ENCODE results near the gene EPSTI1. TPM values are rescaled to one million over a fixed set of nuclear protein-coding genes. Genes with fewer than 3 reads are reported as not detected.

The EPSTI1 gene
- total RNA-seq, 1 experiment from 2014 or later = 1.3 TPM

DNA sequence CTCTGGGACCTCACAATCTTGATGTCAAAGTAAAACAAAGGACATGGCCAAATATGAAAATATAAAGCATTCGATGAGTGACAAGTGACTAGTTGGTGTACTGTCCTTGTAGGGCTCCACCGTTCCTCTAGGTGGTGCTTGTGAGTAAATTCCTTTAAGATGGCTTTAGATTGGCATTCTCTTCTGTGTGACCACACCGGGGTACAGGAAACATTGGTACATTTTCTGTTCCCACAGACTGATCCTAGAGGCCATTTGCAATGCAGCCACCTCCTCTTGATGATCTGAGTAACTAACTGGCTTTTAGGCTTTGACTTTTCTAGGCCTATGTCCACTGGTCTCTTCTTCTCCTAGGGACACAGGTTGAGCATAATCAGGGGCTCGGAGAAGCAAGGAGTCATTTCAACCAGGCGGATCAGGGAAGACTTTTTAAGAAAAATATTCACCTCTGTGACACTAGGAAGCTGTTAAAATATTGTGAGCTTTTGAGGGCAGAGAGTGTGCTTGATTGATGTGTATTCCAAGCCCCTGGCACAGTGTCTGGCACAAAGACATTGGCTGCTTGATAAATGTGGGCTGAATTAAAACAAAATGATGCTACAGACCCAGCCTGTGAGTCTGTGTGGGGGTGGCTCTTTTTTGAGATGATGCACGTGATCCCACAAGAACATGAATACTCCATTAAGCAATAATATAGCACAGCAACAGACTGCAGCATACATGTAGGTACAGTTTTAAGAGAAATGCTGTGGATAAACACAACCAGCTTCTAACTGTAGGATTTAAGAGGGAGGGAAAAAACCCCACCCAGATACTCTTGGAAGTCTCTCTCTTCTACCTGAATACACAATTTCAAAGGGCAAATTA lies 21.0 kb downstream of the EPSTI1 start:
- peak; percentile 74 for DNase-seq
- Histone ChIP-seq H3K36me3 (replicated peaks; ENCODE audit: control insufficient read depth, insufficient read depth, low read length) (no peaks in the 10 kb centered on the region), H3K4me3 (ENCODE audit: insufficient read depth, low read depth, low read length) (no peak overlapping the region)

DNA sequence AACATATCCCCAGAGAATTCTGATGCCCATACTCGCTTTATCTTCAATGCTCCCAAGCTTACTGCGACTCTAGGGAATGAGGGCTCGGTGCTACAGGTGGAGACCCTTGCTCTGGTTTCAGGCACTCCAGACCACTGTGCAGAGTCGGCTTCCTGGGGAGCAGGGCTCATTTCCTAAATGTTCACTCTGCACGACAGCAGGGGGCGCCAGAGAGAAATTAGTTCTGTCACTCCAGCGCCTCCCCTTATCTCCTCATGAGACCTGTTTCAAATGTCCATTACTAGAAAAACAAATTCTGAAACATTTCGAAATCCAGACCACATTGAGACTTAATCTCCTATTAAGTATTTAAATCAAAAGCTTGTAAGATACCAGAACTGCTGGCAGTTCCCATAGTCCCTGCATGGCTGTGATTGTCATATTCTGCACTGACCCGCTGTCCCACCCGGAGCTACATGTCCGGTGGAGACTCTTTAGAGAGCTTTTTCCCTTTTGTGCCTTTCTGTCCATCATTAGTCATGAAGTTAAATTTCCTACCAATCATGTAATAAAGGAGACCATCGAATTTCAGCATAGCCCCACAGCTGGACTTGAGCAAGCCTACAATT lies 22.4 kb downstream of the EPSTI1 start:
- no peak overlapping the region for H3K4me3 ChIP-seq (ENCODE audit: insufficient read depth, low read depth, low read length)
- no peaks in the 10 kb centered on the region for H3K27me3 ChIP-seq (ENCODE audit: control insufficient read depth, insufficient read depth, low read length)
- H3K36me3 ChIP-seq (replicated peaks; ENCODE audit: control insufficient read depth, insufficient read depth, low read length) = no peaks in the 10 kb centered on the region
- DNase-seq = peak; percentile 77

More for the DNA sequence above, 21.0 kb downstream of the EPSTI1 start:
- no peaks in the 10 kb centered on the region for H3K27me3 ChIP-seq (ENCODE audit: control insufficient read depth, insufficient read depth, low read length)

DNA sequence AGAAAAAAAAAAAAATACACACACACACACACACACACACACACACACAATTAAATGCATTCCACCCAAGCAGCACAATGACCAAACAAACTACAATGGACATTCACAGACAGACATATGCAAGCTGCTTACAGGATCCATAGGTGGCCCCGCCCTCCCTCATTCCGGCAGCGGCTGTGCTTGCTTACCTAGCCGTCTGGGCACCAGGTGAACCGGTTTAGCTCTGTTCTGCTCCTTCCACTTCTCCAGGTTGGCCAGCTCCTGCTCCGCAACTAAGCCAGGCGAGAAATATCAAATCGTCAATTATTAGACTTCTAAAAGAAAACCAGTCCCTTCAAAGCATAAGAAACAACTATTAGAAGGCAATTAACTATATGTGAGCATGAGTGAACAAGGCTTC lies 23.1 kb downstream of the EPSTI1 start:
- DNase-seq = peak; percentile 51
- Histone ChIP-seq H3K4me3 (ENCODE audit: insufficient read depth, low read depth, low read length) (no peak overlapping the region), H3K36me3 (replicated peaks; ENCODE audit: control insufficient read depth, insufficient read depth, low read length) (no peaks in the 10 kb centered on the region), H3K27me3 (ENCODE audit: control insufficient read depth, insufficient read depth, low read length) (no peaks in the 10 kb centered on the region)

DNA sequence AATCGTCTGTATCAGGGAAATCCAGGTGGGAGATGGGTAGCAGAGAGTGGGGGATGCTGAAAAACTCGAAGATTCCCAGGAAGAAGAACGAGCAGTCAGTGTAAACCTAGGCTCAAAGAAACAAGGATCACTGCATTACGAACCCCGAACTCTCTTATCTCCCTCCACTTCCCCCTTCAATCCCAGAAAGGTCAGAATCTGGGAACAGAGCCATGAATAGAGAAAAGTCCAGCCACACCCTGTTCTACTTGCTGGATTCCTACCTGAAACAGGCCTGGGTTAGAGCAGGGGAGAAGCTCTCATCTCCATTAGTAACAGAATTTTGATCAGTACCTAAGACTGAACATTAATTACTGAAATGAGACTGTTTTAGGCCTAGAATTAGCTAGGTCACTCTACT lies 24.4 kb downstream of the EPSTI1 start:
- no peak overlapping the region for H3K4me3 ChIP-seq (ENCODE audit: insufficient read depth, low read depth, low read length)
- DNase-seq = no peak
- H3K36me3 ChIP-seq (replicated peaks; ENCODE audit: control insufficient read depth, insufficient read depth, low read length) = no peaks in the 10 kb centered on the region
- H3K27me3 ChIP-seq (ENCODE audit: control insufficient read depth, insufficient read depth, low read length) = no peaks in the 10 kb centered on the region

DNA sequence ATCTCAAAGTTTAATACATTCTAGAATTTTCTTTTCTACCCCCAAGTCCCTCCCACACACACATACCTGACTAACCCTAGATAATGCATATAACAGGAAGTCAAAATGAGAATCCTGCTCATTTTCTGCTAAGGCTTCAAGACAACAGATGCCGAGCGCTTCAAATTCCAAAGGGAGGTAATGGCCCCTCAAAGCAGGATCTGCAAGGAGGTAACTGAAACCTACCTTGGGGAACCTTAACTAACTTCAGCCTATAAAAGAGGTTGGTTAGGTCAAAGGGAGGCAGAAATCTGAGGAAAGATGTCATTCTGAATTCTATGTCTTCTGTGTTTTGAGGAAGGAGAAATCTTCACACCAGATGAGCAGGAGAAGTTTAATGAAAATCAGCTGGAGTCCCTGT lies 26.8 kb downstream of the EPSTI1 start:
- H3K36me3 ChIP-seq (replicated peaks; ENCODE audit: control insufficient read depth, insufficient read depth, low read length) = no peaks in the 10 kb centered on the region
- no peak for DNase-seq

DNA sequence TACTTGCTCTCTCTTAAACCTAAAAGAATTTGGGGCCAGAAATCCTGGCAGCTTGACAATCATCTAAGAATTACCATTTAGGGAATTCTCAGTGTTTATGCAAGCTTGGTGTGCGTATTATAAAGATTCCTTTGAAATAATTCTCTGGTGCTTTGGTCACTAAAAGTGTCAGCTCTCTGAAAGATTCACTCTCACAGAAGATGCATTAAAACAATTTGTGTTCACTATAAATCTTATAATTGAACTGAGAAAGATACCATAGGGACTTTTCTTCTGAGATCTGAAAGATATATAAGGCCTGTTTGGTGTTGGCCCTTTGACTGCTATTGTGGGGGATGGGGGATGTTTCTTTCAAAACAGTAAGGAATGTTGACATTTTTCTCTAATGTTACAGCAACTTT lies 27.3 kb downstream of the EPSTI1 start:
- Histone ChIP-seq H3K36me3 (replicated peaks; ENCODE audit: control insufficient read depth, insufficient read depth, low read length) (no peaks in the 10 kb centered on the region), H3K4me3 (ENCODE audit: insufficient read depth, low read depth, low read length) (no peak overlapping the region), H3K27me3 (ENCODE audit: control insufficient read depth, insufficient read depth, low read length) (no peaks in the 10 kb centered on the region)
- no peak for DNase-seq

More for the DNA sequence above, 26.8 kb downstream of the EPSTI1 start:
- Histone ChIP-seq H3K4me3 (ENCODE audit: insufficient read depth, low read depth, low read length) (no peak overlapping the region), H3K27me3 (ENCODE audit: control insufficient read depth, insufficient read depth, low read length) (no peaks in the 10 kb centered on the region)

DNA sequence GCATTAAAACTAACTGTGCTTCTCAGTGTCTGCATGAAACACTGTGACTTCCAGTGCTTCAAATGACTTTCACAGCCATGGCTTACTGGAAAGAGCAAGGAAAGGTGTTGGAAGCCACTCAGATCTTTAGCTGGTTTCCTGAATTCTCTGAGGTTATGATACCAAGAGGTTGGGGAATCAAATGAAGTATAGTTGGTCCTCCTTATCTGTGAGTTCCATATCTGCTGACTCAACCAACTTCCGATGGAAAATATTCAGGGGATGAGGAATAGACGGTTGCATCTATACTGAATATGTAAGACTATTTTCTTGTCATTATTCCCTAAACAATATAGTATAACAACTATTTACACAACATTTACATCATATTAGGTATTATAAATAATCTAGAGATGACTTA lies 32.4 kb downstream of the EPSTI1 start:
- Histone ChIP-seq H3K4me3 (ENCODE audit: insufficient read depth, low read depth, low read length) (no peak overlapping the region), H3K27me3 (ENCODE audit: control insufficient read depth, insufficient read depth, low read length) (no peaks in the 10 kb centered on the region), H3K36me3 (replicated peaks; ENCODE audit: control insufficient read depth, insufficient read depth, low read length) (no peaks in the 10 kb centered on the region)
- no peak for DNase-seq

DNA sequence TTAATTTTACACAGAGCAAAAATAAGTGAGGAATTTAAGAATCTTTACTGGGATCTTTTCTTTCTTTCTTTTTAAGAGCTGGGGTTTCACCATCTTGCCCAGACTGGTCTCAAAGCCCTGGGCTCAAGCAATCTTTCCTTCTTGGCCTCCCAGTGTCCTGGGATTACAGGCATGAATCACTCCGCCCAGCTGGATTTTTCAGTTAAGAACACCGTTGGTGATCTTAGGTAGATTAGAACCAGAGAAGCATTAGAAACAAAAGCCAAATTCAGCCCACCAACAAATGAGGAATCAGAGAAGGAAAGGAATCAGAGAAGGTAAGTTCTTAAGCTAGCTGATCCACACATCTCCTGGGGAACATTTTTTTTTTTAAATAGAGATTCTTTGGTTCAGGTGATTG lies 34.2 kb downstream of the EPSTI1 start:
- Histone ChIP-seq H3K4me3 (ENCODE audit: insufficient read depth, low read depth, low read length) (no peak overlapping the region), H3K36me3 (replicated peaks; ENCODE audit: control insufficient read depth, insufficient read depth, low read length) (no peaks in the 10 kb centered on the region)

DNA sequence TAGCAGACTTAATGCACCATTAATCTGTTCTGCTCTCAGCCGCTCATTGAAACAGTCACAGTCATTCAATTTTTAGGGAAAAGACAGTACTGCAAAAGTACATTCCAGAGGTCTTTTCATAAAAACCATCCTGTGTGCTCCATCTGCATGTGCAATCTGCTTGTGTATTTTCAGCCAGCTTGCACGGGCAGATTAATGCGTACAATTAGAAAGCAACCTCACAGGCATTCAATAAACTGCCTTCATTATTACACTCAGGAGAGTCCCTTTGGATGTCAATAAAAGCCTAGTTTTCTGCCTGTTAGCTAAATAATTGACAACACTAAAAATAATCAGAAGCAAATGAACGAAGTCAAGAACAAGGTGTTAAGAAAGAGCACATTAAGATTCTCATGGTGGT lies 41.9 kb downstream of the EPSTI1 start:
- Histone ChIP-seq H3K36me3 (replicated peaks; ENCODE audit: control insufficient read depth, insufficient read depth, low read length) (no peaks in the 10 kb centered on the region), H3K27me3 (ENCODE audit: control insufficient read depth, insufficient read depth, low read length) (no peaks in the 10 kb centered on the region), H3K4me3 (ENCODE audit: insufficient read depth, low read depth, low read length) (no peak overlapping the region)
- DNase-seq = no peak

More for the DNA sequence above, 34.2 kb downstream of the EPSTI1 start:
- no peak for DNase-seq
- no peaks in the 10 kb centered on the region for H3K27me3 ChIP-seq (ENCODE audit: control insufficient read depth, insufficient read depth, low read length)

DNA sequence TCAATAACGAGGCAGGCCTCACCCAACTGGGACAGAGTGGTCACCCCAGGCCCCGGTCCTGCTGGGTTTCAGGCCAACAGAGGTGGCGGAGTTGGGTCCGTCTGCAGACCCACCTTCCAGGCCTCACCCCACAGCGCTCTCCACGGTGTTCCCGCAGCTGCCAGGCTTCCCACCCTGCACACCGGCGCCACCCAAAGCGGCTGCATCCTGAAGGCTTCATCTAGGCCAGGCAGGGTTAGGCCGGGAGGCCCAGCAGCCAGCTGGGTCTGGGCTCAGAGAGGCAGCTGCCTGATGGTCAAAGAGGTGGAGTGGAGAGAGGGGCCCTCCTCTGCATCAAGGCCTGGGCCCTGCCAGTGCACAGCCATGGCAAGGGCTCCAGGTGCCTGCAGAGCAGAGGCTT lies 44.1 kb downstream of the EPSTI1 start:
- H3K4me3 ChIP-seq (ENCODE audit: insufficient read depth, low read depth, low read length) = no peak overlapping the region
- no peaks in the 10 kb centered on the region for H3K27me3 ChIP-seq (ENCODE audit: control insufficient read depth, insufficient read depth, low read length)
- no peaks in the 10 kb centered on the region for H3K36me3 ChIP-seq (replicated peaks; ENCODE audit: control insufficient read depth, insufficient read depth, low read length)
- peak; percentile 18 for DNase-seq

DNA sequence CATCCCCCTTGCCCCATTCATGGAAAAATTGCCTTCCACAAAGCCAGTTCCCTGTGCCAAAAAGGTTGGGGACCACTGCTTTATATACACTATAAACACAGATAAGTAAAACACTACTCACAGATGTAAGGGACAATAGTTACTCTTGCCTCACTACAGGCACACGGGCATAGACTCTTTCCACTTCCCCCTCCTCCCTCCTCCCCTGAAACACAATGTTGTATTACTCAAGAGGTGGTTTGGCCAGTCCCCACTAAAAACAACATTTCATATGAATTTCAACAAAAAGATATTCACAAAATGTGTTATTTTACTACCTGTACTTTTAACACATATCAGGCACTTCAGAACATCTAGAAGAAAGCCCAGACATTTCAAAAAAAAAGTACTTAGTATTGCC lies 45.1 kb downstream of the EPSTI1 start:
- Histone ChIP-seq H3K27me3 (ENCODE audit: control insufficient read depth, insufficient read depth, low read length) (no peaks in the 10 kb centered on the region), H3K36me3 (replicated peaks; ENCODE audit: control insufficient read depth, insufficient read depth, low read length) (no peaks in the 10 kb centered on the region), H3K4me3 (ENCODE audit: insufficient read depth, low read depth, low read length) (no peak overlapping the region)
- DNase-seq = no peak

DNA sequence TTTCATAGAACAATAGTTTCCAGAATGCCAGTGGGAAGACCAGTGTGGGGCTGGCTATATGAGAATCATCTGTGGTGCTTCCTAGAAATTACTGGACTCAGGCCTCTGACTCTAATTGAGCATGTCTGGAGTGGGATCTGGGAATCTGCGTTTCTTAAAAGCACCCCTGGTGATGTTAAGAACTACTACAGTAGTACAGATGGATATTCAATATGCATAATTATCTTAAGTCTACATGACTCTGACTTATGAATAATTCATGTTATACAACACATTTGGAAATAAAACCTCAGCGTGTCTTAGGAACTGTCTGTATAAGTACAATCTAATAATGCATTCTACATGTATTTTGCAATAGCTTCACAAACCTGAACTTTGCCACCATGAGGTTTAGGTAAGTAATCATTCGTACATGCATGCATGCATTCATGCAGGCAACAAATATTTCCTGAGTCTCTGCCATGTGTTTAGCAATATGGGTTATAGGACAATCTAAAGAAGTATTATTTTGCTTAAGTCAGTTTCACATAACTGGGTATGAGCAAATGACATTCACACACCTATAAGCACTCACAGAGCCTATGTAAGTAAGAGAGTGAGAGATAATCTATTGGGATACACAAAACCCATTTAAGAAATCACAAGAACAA lies 62.0 kb downstream of the EPSTI1 start:
- Histone ChIP-seq H3K27me3 (ENCODE audit: control insufficient read depth, insufficient read depth, low read length) (no peaks in the 10 kb centered on the region), H3K4me3 (ENCODE audit: insufficient read depth, low read depth, low read length) (no peak overlapping the region), H3K36me3 (replicated peaks; ENCODE audit: control insufficient read depth, insufficient read depth, low read length) (no peaks in the 10 kb centered on the region)
- DNase-seq = no peak

DNA sequence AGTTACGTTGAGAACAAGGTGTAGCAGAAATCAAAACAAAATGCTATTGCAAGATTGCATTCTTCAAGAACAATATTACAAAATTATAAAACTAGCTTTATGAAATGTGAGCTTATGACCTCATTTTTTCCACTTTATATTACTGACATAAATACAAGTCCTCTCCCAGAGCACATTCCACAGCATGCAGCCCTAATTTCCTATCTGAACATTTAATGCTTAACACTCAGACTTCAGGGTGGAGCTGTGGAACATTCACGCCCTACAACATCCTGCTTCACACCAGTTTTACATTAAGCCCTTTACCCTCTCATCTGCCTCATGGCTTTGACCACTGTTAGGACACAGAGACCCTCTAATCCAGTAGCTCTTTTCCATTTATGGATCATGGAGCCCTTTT lies 65.5 kb downstream of the EPSTI1 start:
- H3K36me3 ChIP-seq (replicated peaks; ENCODE audit: control insufficient read depth, insufficient read depth, low read length) = no peaks in the 10 kb centered on the region
- H3K27me3 ChIP-seq (ENCODE audit: control insufficient read depth, insufficient read depth, low read length) = no peaks in the 10 kb centered on the region
- no peak for DNase-seq
- H3K4me3 ChIP-seq (ENCODE audit: insufficient read depth, low read depth, low read length) = no peak overlapping the region

DNA sequence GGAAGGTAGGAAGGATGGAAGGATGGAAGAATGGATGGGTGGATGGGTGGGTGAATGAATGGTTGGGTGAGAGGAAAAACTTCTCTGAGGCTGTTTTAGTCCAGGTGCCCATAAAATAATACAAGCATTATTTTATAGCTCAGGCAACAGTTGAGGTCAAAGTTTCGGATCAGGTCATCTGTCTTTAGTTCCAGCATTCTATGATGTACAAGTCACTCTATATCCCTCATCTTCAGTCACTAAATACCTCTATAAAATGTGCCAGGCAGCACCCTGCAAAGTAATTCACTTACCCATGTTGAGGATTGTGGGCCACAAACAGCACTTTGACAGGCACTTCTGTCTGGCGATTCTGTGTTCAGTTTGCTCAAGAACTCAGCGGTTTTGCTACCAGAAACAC lies 66.0 kb downstream of the EPSTI1 start:
- H3K36me3 ChIP-seq (replicated peaks; ENCODE audit: control insufficient read depth, insufficient read depth, low read length) = no peaks in the 10 kb centered on the region
- H3K27me3 ChIP-seq (ENCODE audit: control insufficient read depth, insufficient read depth, low read length) = no peaks in the 10 kb centered on the region
- no peak overlapping the region for H3K4me3 ChIP-seq (ENCODE audit: insufficient read depth, low read depth, low read length)
- no peak for DNase-seq

DNA sequence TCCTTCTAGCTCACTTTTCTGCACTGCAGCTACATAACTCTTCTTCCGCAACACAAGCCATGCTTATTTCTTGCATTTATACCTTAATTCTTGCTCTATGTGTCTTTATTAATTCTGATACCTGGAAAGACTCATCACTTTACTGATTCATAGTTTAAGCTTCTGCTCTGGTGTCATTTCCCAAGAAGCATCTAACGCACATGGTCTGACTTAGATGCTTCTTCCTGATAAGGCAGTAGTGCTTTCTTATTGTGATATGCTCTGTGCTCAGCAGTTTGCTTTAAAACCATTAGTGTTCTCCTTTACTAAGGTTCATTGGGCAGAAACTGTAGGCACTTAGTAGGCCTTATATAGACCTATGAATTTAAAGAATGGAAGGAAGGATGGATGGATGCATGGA lies 66.4 kb downstream of the EPSTI1 start:
- H3K4me3 ChIP-seq (ENCODE audit: insufficient read depth, low read depth, low read length) = no peak overlapping the region
- H3K36me3 ChIP-seq (replicated peaks; ENCODE audit: control insufficient read depth, insufficient read depth, low read length) = no peaks in the 10 kb centered on the region
- H3K27me3 ChIP-seq (ENCODE audit: control insufficient read depth, insufficient read depth, low read length) = no peaks in the 10 kb centered on the region
- DNase-seq = no peak
